Mesenchymal stem cell (in vitro differentiated cells and primary cell): Measurements from ENCODE around the gene XIRP2.
A peak's percentile ranks its signal among the peaks of the same experiment; 100 is the strongest.

ENCODE experiments used
- DNase-seq: peaks from one replicate; pipeline ENCODE4 v3.0.0-alpha.2; 2013
- H2AFZ ChIP-seq: one replicate; pipeline ENCODE4 v1.6.1; 2013; ENCODE audit warnings: low read depth, mild to moderate bottlenecking, control low read depth, inconsistent platforms, low read length, moderate library complexity
- H2AK5ac ChIP-seq: 2 replicates; pipeline ENCODE4 v1.6.1; 2013; ENCODE audit warnings: low read length, moderate library complexity, mild to moderate bottlenecking, inconsistent platforms; ENCODE audit not compliant: severe bottlenecking
- H2BK120ac ChIP-seq: one replicate; pipeline ENCODE4 v1.6.1; 2013; ENCODE audit warnings: low read depth, mild to moderate bottlenecking, inconsistent platforms, low read length, moderate library complexity
- H2BK12ac ChIP-seq, 2 experiments: one replicate each; pipeline ENCODE4 v1.6.1; 2013; ENCODE audit warnings: inconsistent platforms in 2 of 2, low read length in 2 of 2, mild to moderate bottlenecking in 2 of 2, moderate library complexity in 2 of 2, control low read depth in 1 of 2
- H2BK15ac ChIP-seq: one replicate; pipeline ENCODE4 v1.6.1; 2013; ENCODE audit warnings: mild to moderate bottlenecking, low read depth, inconsistent platforms; ENCODE audit not compliant: poor library complexity, severe bottlenecking
- H2BK5ac ChIP-seq: 2 replicates; pipeline ENCODE4 v1.6.1; 2013; ENCODE audit warnings: low read depth, mild to moderate bottlenecking, low read length, control low read depth, inconsistent platforms; ENCODE audit not compliant: poor library complexity, severe bottlenecking
- H3K14ac ChIP-seq, 2 experiments: one replicate each; pipeline ENCODE4 v1.6.1; 2013; ENCODE audit warnings: inconsistent platforms in 2 of 2, low read length in 2 of 2, control low read depth in 1 of 2, mild to moderate bottlenecking in 1 of 2, moderate library complexity in 1 of 2
- H3K18ac ChIP-seq, 2 experiments: one replicate each; pipeline ENCODE4 v1.6.1; 2013; ENCODE audit warnings: inconsistent platforms in 2 of 2, low read length in 2 of 2, control low read depth in 1 of 2, low read depth in 1 of 2, mild to moderate bottlenecking in 1 of 2
- H3K23ac ChIP-seq, 2 experiments: one replicate each; pipeline ENCODE4 v1.6.1; 2013; ENCODE audit warnings: inconsistent platforms in 2 of 2, low read length in 2 of 2, mild to moderate bottlenecking in 2 of 2, moderate library complexity in 2 of 2, control low read depth in 1 of 2
- H3K27ac ChIP-seq: 2 replicates; pipeline ENCODE4 v1.5.1; 2013; ENCODE audit warnings: mild to moderate bottlenecking, moderate library complexity, low read length, control low read depth, inconsistent platforms; ENCODE audit not compliant: poor library complexity, severe bottlenecking
- H3K27me3 ChIP-seq, 2 experiments: 2 replicates each; pipeline versions ENCODE4 v1.6.1 to v1.7.0; 2013; ENCODE audit warnings: low read length in 2 of 2, mild to moderate bottlenecking in 2 of 2, moderate library complexity in 2 of 2, control low read depth in 1 of 2, inconsistent platforms in 1 of 2; ENCODE audit not compliant: control insufficient read depth in 1 of 2, insufficient read depth in 1 of 2
- H3K36me3 ChIP-seq, 2 experiments: 2 replicates each; pipeline versions ENCODE4 v1.6.1 to v1.7.0; 2013; ENCODE audit warnings: low read length in 2 of 2, control low read depth in 1 of 2, inconsistent platforms in 1 of 2, low read depth in 1 of 2, mild to moderate bottlenecking in 1 of 2; ENCODE audit not compliant: insufficient read depth in 2 of 2, control insufficient read depth in 1 of 2
- H3K4ac ChIP-seq, 2 experiments: one replicate each; pipeline ENCODE4 v1.6.1; 2013; ENCODE audit warnings: inconsistent platforms in 2 of 2, low read length in 2 of 2, mild to moderate bottlenecking in 2 of 2, moderate library complexity in 2 of 2, control low read depth in 1 of 2, low read depth in 1 of 2
- H3K4me1 ChIP-seq: 2 replicates; pipeline ENCODE4 v1.6.1; 2013; ENCODE audit warnings: low read depth, low read length, control low read depth; ENCODE audit not compliant: control insufficient read depth, insufficient read depth
- H3K4me2 ChIP-seq: 2 replicates; pipeline ENCODE4 v1.6.1; 2013; ENCODE audit warnings: low read length, mild to moderate bottlenecking, inconsistent platforms; ENCODE audit not compliant: poor library complexity, severe bottlenecking
- H3K4me3 ChIP-seq, 2 experiments: 2 replicates each; pipeline versions ENCODE4 v1.5.1 to v1.7.0; 2013; ENCODE audit warnings: low read length in 2 of 2, mild to moderate bottlenecking in 2 of 2, control low read depth in 1 of 2, low read depth in 1 of 2; ENCODE audit not compliant: insufficient read depth in 1 of 2
- H3K79me1 ChIP-seq: replicated peaks from 2 replicates; pipeline ENCODE4 v1.6.1; 2013; ENCODE audit warnings: mild to moderate bottlenecking, control low read depth, low read length, inconsistent platforms; ENCODE audit not compliant: poor library complexity, severe bottlenecking
- H3K9ac ChIP-seq: 2 replicates; pipeline ENCODE4 v1.7.0; 2013; ENCODE audit warnings: mild to moderate bottlenecking, low read length, moderate library complexity
- H3K9me3 ChIP-seq: 2 replicates; pipeline ENCODE4 v1.7.0; 2013; ENCODE audit warnings: mild to moderate bottlenecking, low read length; ENCODE audit not compliant: control insufficient read depth
- H4K8ac ChIP-seq: one replicate; pipeline ENCODE4 v1.6.1; 2013; ENCODE audit warnings: inconsistent platforms, mild to moderate bottlenecking, low read length, moderate library complexity
- H4K91ac ChIP-seq: one replicate; pipeline ENCODE4 v1.6.1; 2013; ENCODE audit warnings: mild to moderate bottlenecking, low read length, inconsistent platforms
- whole genome bisulfite sequencing: methylation state at CpG from one replicate; pipeline ENCODE4 v1.1.7; 2013; ENCODE audit warnings: mixed read lengths; 5-methylcytosine and 5-hydroxymethylcytosine counted together

XIRP2 gene

GRCh38 chr2:167289651-167290410 is 401.6 kb downstream of the XIRP2 start:
- 100% methylated on average over 1 of the region's 1 CpG for WGBS
- DNase-seq: no peak
- no peak overlapping the region for H3K14ac ChIP-seq
- H3K27me3 ChIP-seq: peaks cover 0 to 10% of the 10 kb centered on the region in 2 experiments
- H3K9ac ChIP-seq: no peak overlapping the region
- no peak overlapping the region for H3K4me3 ChIP-seq
- H2BK15ac ChIP-seq: no peak overlapping the region
- no peak overlapping the region for H2AK5ac ChIP-seq
- H3K9me3 ChIP-seq: no peaks in the 10 kb centered on the region
- H3K4me1 ChIP-seq: peaks cover 13% of the 10 kb centered on the region
- H3K23ac ChIP-seq: no peak overlapping the region
- no peak overlapping the region for H3K4me2 ChIP-seq
- H3K4ac ChIP-seq: no peak overlapping the region
- no peak overlapping the region for H3K27ac ChIP-seq
- H4K91ac ChIP-seq: no peak overlapping the region
- H2AFZ ChIP-seq: no peak overlapping the region
- H2BK5ac ChIP-seq: no peak overlapping the region
- no peak overlapping the region for H2BK120ac ChIP-seq
- no peak overlapping the region for H3K18ac ChIP-seq
- H2BK12ac ChIP-seq: no peak overlapping the region
- peaks cover 5% of the 10 kb centered on the region for H3K79me1 ChIP-seq
- no peaks in the 10 kb centered on the region for H3K36me3 ChIP-seq
- no peak overlapping the region for H4K8ac ChIP-seq

GRCh38 chr2:167292430-167293171 is 404.3 kb downstream of the XIRP2 start, which contains the start of gene B3GALT1:
Gene B3GALT1, plus strand, starts transcription at chr2:167293001.
- H3K79me1 ChIP-seq: peaks cover 5% of the 10 kb centered on the region
- peak within 1 kb of the TSS; percentile 76 for H2BK5ac ChIP-seq
- H3K4me3 ChIP-seq: peak within 1 kb of the TSS; percentile 81 to 85
- H2BK12ac ChIP-seq: peak within 1 kb of the TSS in 1 of 2 experiments; percentile 29
- peak within 1 kb of the TSS; percentile 100 for H2BK15ac ChIP-seq
- H3K4ac ChIP-seq: peak within 1 kb of the TSS in 1 of 2 experiments; percentile 94
- H3K9ac ChIP-seq: peak within 1 kb of the TSS; percentile 86
- H2AFZ ChIP-seq: peak within 1 kb of the TSS; percentile 91
- peak within 1 kb of the TSS; percentile 18 to 86 for H3K14ac ChIP-seq
- peak within 1 kb of the TSS; percentile 61 for H3K27ac ChIP-seq
- peak within 1 kb of the TSS; percentile 93 for H4K91ac ChIP-seq
- H3K9me3 ChIP-seq: no peaks in the 10 kb centered on the region
- peak within 1 kb of the TSS; percentile 100 for H2BK120ac ChIP-seq
- no peak within 1 kb of the TSS for H2AK5ac ChIP-seq
- under 1% methylated on average over 67 of the region's 79 CpGs for WGBS
- peaks cover 0 to 10% of the 10 kb centered on the region in 2 experiments for H3K27me3 ChIP-seq
- peaks cover 13% of the 10 kb centered on the region for H3K4me1 ChIP-seq
- H3K18ac ChIP-seq: peak within 1 kb of the TSS; percentile 86 to 89
- H3K23ac ChIP-seq: peak within 1 kb of the TSS in 1 of 2 experiments; percentile 63
- peak; percentile 94 for DNase-seq
- peak within 1 kb of the TSS; percentile 98 for H4K8ac ChIP-seq
- no peaks in the 10 kb centered on the region for H3K36me3 ChIP-seq
- peak within 1 kb of the TSS; percentile 92 for H3K4me2 ChIP-seq

- Histone ChIP-seq H4K91ac (peak overlapping the region; percentile 80), H2BK15ac (peak overlapping the region; percentile 23), H3K79me1 (peaks cover 5% of the 10 kb centered on the region), H3K18ac (peak overlapping the region in 1 of 2 experiments; percentile 16), H3K4me1 (peaks cover 13% of the 10 kb centered on the region), H2AFZ (peak overlapping the region; percentile 91), H3K9me3 (no peaks in the 10 kb centered on the region), H2BK120ac (peak overlapping the region; percentile 34), H3K9ac (peak overlapping the region; percentile 12), H3K27ac (no peak overlapping the region), H3K27me3 (peaks cover 0 to 5% of the 10 kb centered on the region in 2 experiments), H3K4ac (no peak overlapping the region), H3K4me3 (peak overlapping the region; percentile 81 to 85), H2BK12ac (peak overlapping the region in 1 of 2 experiments; percentile 29), H4K8ac (peak overlapping the region; percentile 72), H2BK5ac (no peak overlapping the region), H3K14ac (peak overlapping the region in 1 of 2 experiments; percentile 11), H3K23ac (peak overlapping the region in 1 of 2 experiments; percentile 63), H3K36me3 (no peaks in the 10 kb centered on the region), H3K4me2 (peak overlapping the region; percentile 77), H2AK5ac (no peak overlapping the region)
- under 1% methylated on average over 58 of the region's 68 CpGs for WGBS
- peak; percentile 54 for DNase-seq
Measured at GRCh38 chr2:167293172-167293781, 405.0 kb downstream of the XIRP2 start.
